Measurements from ENCODE around the gene GCDH.

- no peak for TF ChIP-seq POLR2AphosphoS5 (IDR thresholded peaks at IDR 0.05; ENCODE audit: low read depth, low read length)
- no peak for TF ChIP-seq TAF1 (IDR thresholded peaks at IDR 0.05; ENCODE audit: borderline replicate concordance, insufficient read depth, low read length)
- no peak for TF ChIP-seq SIN3A (IDR thresholded peaks at IDR 0.05; ENCODE audit: borderline replicate concordance, insufficient read depth, low read length)
- TF ChIP-seq, protein P1, sequence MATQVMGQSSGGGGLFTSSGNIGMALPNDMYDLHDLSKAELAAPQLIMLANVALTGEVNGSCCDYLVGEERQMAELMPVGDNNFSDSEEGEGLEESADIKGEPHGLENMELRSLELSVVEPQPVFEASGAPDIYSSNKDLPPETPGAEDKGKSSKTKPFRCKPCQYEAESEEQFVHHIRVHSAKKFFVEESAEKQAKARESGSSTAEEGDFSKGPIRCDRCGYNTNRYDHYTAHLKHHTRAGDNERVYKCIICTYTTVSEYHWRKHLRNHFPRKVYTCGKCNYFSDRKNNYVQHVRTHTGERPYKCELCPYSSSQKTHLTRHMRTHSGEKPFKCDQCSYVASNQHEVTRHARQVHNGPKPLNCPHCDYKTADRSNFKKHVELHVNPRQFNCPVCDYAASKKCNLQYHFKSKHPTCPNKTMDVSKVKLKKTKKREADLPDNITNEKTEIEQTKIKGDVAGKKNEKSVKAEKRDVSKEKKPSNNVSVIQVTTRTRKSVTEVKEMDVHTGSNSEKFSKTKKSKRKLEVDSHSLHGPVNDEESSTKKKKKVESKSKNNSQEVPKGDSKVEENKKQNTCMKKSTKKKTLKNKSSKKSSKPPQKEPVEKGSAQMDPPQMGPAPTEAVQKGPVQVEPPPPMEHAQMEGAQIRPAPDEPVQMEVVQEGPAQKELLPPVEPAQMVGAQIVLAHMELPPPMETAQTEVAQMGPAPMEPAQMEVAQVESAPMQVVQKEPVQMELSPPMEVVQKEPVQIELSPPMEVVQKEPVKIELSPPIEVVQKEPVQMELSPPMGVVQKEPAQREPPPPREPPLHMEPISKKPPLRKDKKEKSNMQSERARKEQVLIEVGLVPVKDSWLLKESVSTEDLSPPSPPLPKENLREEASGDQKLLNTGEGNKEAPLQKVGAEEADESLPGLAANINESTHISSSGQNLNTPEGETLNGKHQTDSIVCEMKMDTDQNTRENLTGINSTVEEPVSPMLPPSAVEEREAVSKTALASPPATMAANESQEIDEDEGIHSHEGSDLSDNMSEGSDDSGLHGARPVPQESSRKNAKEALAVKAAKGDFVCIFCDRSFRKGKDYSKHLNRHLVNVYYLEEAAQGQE (IDR thresholded peaks at IDR 0.05; ENCODE audit: insufficient read depth in 1 of 2, low read depth in 2 of 2, low read length in 2 of 2): no peak
These were observed 56.0 kb downstream of the GCDH start for GRCh38 chr19:12946731-12947496.
